GM21526 (cell line): ENCODE results near the gene WAPL.
"Not testable (repeated sequence)": the region's sequence is repeated elsewhere in the genome, so short reads cannot be mapped to it uniquely, and the experiment has no call there.

Experiments
- ATAC-seq: cut with Tn5 transposase; IDR thresholded peaks from one replicate; pipeline ENCODE4 v1.9.1; 2021; ENCODE audit warnings: moderate library complexity; ENCODE audit not compliant: unreplicated experiment, low FRiP score

WAPL gene

GRCh38 chr10:86391236-86391840 is 130.3 kb downstream of the WAPL start:
- ATAC-seq = no peak

- ATAC-seq = no peak
Measured at GRCh38 chr10:86390337-86391120, 131.1 kb downstream of the WAPL start.

- ATAC-seq = peak; percentile 57
Measured at GRCh38 chr10:86389441-86390193, 132.0 kb downstream of the WAPL start.

GRCh38 chr10:86389109-86389440 is 132.5 kb downstream of the WAPL start:
- ATAC-seq = not testable (repeated sequence)

GRCh38 chr10:86388119-86388704 is 133.4 kb downstream of the WAPL start:
- no peak for ATAC-seq

- ATAC-seq = no peak
Measured at GRCh38 chr10:86387178-86387794, 134.3 kb downstream of the WAPL start.

GRCh38 chr10:86385806-86386205 is 135.8 kb downstream of the WAPL start:
- no peak for ATAC-seq
